Measurements from ENCODE around the gene ADARB1.
"Not testable (repeated sequence)": the region's sequence is repeated elsewhere in the genome, so short reads cannot be mapped to it uniquely, and the experiment has no call there.

The ADARB1 gene

GRCh38 chr21:45135868-45136267 is 61.5 kb downstream of the ADARB1 start:
- no peak for DNase-seq (ENCODE audit: low spot score)

DNA sequence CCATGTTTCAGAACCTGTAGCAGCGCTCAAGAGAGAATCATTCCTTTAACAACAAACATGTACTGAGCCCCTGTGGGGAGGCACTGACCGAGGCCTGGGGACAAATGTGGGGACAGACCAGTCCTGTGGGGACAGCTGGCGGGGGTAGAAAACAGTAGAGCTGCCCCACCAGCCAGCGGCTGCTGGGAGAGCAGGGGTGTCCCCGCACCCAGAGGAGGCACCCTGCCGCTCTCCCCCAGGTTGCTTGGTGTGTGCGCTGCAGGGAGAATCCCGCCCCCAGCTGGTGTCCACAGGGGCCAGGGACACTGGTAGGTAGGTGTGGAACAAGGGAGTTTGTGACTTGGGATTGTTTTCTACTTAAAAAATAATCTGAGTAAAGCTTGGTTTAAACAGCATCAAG is 62.1 kb downstream of the ADARB1 start:
- DNase-seq (ENCODE audit: low spot score): no peak

- DNase-seq (ENCODE audit: low spot score): peak; percentile 89
These were observed 62.7 kb downstream of the ADARB1 start for GRCh38 chr21:45136927-45137611.

DNA sequence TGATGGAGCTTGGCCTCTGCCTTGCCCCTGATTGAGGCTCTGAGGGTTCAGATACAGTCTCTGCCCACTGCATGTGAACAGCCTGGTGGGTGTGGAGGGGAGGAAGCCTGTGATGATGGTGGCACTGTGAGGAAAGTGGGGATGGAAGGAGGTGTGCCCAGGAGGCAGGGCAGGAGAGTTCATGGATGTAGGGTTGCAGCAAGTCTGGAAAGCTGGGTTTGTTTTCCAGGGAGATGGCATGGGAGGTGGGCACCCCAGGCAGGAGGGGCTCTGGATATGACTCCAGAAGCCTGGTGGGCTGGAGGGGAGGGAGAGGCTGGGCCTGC is 63.2 kb downstream of the ADARB1 start:
- no peak for DNase-seq (ENCODE audit: low spot score)

DNA sequence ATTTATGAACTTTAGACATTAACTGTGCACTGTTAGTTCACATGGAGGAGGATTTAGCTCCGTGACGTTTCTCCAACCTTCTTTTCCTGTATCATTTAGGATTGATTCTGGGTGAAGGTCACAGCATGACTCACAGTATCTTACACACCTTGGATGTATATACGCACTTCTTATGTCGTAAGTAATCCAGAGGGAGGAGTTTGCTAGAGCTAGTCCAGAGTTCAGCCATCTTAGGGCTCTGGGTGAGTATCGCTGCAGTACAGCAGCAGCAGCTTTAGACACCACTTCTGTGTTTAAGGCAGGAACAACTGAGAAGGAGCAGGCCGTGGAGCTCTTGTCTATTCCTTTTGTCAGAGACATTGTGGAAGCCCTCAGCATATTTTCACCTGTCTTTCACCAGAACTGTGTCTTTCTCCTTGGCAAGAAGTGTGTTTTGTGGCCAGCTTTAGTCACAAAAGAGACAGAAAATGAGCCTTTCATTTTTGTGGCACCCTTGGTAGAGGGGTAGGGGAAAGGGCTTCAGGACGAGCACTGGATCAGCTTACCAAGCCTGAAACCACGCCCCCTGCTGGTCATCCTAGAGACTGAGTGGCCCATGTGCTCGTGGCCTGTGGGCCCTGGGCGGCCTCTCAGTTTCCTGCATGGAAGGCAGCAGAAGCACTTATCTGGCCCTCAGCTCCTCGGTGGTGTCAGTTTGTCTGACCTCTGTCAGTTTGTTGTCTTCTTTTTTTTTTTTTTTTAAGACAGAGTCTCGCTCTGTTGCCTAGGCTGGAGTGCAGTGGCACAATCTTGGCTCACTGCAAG is 64.0 kb downstream of the ADARB1 start:
- DNase-seq (ENCODE audit: low spot score): peak; percentile 74

- not testable (repeated sequence) for DNase-seq (ENCODE audit: low spot score)
These were observed 64.6 kb downstream of the ADARB1 start for GRCh38 chr21:45139003-45139360.

- no peak for DNase-seq (ENCODE audit: low spot score)
These were observed 65.1 kb downstream of the ADARB1 start for GRCh38 chr21:45139473-45139872.

- peak; percentile 79 for DNase-seq (ENCODE audit: low spot score)
These were observed 66.1 kb downstream of the ADARB1 start for GRCh38 chr21:45140346-45140940.

DNA sequence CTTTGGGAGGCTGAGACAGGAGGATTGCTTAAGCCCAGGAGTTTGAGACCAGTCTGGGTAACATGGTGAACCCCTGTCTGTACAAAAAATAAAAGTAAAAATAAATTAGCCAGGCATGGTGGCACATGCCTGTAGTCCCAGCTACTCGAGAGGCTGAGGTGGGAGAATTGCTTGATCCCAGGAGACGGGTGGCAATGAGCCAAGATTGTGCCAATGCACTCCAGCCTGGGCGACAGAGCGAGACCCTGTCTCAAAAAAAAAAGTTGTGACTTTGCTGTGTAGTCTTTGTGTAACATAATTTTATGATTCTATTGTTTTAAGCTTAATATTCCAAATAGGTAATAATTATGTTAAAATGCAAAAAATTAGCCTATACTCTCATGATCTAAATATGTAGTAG is 66.6 kb downstream of the ADARB1 start:
- DNase-seq (ENCODE audit: low spot score): not testable (repeated sequence)

GRCh38 chr21:45141507-45141906 is 67.1 kb downstream of the ADARB1 start:
- DNase-seq (ENCODE audit: low spot score): no peak

- no peak for DNase-seq (ENCODE audit: low spot score)
These were observed 68.3 kb downstream of the ADARB1 start for GRCh38 chr21:45142469-45143308.

- no peak for DNase-seq (ENCODE audit: low spot score)
These were observed 69.5 kb downstream of the ADARB1 start for GRCh38 chr21:45143855-45144254.

GRCh38 chr21:45145146-45145545 is 70.8 kb downstream of the ADARB1 start:
- DNase-seq (ENCODE audit: low spot score): no peak

GRCh38 chr21:45145846-45146245 is 71.5 kb downstream of the ADARB1 start:
- DNase-seq (ENCODE audit: low spot score): not testable (repeated sequence)

- no peak for DNase-seq (ENCODE audit: low spot score)
These were observed 71.9 kb downstream of the ADARB1 start for GRCh38 chr21:45146306-45146705.

DNA sequence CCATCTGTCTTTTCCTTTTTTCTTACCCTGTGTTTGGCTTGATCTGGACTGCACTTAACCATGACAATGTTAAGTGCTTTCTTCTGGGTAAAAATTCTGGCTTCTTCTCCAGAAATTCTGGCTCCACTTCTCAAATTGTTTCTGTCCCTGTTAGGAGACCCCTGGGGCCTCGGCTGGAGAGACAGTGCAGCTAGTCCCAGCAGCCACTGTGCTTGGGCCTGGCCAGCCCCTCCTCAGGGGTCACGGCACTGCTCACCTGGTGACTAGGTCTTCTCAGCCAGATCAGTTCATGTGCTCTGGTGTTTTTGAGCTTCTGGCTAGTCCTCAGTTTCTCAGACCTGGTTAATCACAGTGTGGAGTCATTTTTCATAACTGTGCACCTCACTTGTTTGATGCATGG is 72.4 kb downstream of the ADARB1 start:
- DNase-seq (ENCODE audit: low spot score): no peak

DNA sequence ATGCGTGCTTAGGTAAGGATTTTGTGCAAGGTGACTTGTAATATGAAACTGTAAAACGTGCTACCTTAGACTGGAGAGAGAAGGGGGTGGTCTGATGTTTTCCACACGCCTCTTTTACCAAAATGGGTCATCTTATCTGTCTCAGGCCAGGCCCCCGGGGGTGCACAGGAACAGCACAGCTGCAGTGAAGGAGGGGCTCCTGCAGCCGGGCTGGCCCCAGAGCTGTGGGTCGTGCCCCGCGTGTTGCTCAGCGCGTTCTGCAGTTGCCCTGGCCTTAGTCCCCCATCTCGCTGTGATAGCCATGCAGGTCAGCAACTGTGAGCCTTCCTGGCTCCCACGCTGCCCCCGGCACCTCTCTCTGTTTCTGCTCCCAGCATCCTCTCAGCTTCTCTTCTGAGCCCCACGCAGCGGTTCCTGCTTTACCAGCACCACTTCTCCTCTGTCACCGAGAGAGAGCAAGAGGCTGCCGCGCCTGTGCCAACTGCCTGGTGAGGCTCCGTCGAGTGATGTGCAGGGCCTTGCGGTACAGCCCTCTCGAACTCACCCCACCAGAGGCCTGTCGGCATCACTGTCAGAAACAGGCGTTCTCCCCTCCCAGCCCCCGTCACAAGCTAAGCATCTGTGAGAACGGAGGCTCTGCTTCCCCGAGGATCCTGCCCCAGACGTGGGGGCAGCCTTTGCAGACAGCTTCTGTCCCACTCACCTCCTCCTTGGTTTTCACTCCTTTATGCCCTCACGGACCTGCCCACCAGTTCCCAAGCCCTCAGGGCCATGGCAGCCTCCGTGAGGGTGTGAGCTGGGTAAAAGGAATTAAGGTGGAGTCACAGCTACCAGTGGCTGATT is 73.3 kb downstream of the ADARB1 start:
- DNase-seq (ENCODE audit: low spot score): no peak

DNA sequence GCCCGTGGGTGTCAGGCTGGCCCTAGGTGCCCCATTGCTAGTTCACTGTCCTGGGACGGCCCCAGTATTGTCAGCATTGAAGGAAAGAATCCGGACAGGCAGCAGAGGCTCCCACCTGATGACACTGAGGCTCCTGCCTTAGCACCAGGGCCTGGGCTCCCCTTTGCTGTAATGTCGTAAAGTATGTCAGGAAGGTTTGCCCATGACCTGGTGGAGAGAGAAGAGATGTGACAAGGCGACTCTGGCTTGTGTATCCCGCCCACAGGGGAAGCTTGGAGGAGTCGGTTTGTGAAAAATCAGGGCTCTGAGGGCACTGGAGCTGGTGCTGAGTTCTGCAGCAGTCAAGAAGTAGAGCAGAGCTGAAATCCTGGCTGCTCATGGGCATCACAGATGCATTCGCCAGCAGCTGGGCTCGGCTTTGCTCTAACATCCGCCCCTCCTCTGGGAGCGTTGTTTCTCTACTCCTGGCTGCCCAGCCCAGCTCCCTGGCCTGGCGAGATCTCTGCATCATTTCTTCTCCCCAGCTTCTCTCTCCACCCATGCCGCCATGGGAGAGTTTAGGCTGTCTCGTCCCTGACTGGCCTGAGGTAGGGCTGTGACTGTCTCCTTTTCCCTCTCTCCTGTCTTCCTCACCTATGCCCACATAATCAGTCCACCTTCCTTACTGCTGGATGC is 74.1 kb downstream of the ADARB1 start:
- DNase-seq (ENCODE audit: low spot score): no peak

GRCh38 chr21:45149021-45149420 is 74.6 kb downstream of the ADARB1 start:
- no peak for DNase-seq (ENCODE audit: low spot score)

DNA sequence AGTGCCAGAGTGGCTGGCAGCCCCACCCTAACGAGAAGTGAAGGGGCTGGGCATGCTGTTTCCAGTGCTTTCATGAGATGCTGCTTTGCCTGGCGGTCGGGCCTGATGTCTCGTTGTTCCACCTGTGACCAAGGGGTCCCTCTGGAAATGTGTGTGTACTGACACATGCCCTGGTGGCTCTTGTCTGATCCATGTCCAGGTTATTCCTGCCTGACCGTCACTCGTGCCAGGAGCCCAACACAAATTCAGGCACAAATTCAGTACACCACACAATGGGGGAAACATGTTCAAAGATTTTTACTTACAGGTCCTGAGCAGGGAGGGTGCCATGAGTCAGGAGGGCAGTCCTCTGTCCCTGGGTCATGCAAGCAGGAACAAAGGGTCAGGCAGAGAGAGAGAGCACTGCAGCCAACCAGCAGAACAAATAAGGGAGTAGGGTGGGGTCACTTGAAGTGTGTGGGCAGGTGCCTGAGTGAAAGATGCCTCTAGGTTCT is 76.3 kb downstream of the ADARB1 start:
- no peak for DNase-seq (ENCODE audit: low spot score)

Measured in COLO829 (cell line).